Measurements from ENCODE around the gene PFAS. TPM values are rescaled to one million over a fixed set of nuclear protein-coding genes. Genes with fewer than 3 reads are reported as not detected.

PFAS gene
- 10 to 100 TPM in 9 of 10 donors, 1 to 10 TPM in 1; 9.6 to 17.9 (median 13.7) TPM for total RNA-seq
- 10 to 100 TPM in 1 of 2 donors, 1 to 10 TPM in 1; 8.6 to 11.2 TPM for polyA plus RNA-seq
- long read RNA-seq, donor 1, partial matches to known transcripts: 8 of 9 reads
- long read RNA-seq, donor 1, other reads (novel, unspliced or antisense): 1 of 9 reads
- long read RNA-seq, donor 2, partial matches to known transcripts: 5 of 7 reads
- long read RNA-seq, donor 2, other reads (novel, unspliced or antisense): 2 of 7 reads
- long read RNA-seq, donor 3, full-length matches to known transcripts: 1 of 47 reads
- long read RNA-seq, donor 3, partial matches to known transcripts: 43 of 47 reads
- long read RNA-seq, donor 3, other reads (novel, unspliced or antisense): 3 of 47 reads

- no peaks in the 10 kb centered on the region for H3K27me3 ChIP-seq
- no peak for TF ChIP-seq CTCF (IDR thresholded peaks at IDR 0.05)
- peaks cover 0 to 3% (median 0%) of the 10 kb centered on the region in 11 donors for H3K9me3 ChIP-seq
- DNase-seq (peak; percentile 95), ATAC-seq (peak; percentile 83 to 91 (median 85))
- H3K4me1 ChIP-seq: peaks cover 0 to 34% (median 12%) of the 10 kb centered on the region in 9 donors
- H3K4me3 ChIP-seq: peak within 1 kb of the TSS; percentile 57 to 87 (median 75)
- WGBS, 2 donors: 0% methylated on average over 58 of the region's 58 CpGs
- peak within 1 kb of the TSS; percentile 90 to 99 (median 94) for H3K27ac ChIP-seq
- H3K36me3 ChIP-seq: peaks cover 0 to 15% (median 0%) of the 10 kb centered on the region in 9 donors
- intact Hi-C loops (cut with DNase I): loop anchor here in 6 of 10 donors (1.0 to 5.0 kb wide), 8 partner anchors 26 to 133 kb away; partner anchors contain the start of genes RANGRF (in 1 of the 6), RPL26 (in 1 of the 6) and SLC25A35 (in 1 of the 6)
Measured at GRCh38 chr17:8248751-8249607, at the start of gene PFAS. TSS of gene PFAS (plus strand) at chr17:8249289. CDS start at chr17:8253938, 4,649 bp downstream.

- 86 to 88% methylated on average over 19 of the region's 19 CpGs for WGBS, 2 donors
- no peak overlapping the region for H3K27ac ChIP-seq
- H3K4me1 ChIP-seq: peaks cover under 1 to 14% (median 3%) of the 10 kb centered on the region in 9 donors
- no peak for DNase-seq
- no peak for TF ChIP-seq CTCF (IDR thresholded peaks at IDR 0.05)
- ATAC-seq: no peak
- H3K4me3 ChIP-seq: no peak overlapping the region
- peaks cover 0 to 18% (median 0%) of the 10 kb centered on the region in 9 donors for H3K36me3 ChIP-seq
- intact Hi-C loops (cut with DNase I): no loop called here
- H3K27me3 ChIP-seq: no peaks in the 10 kb centered on the region
- H3K9me3 ChIP-seq: no peaks in the 10 kb centered on the region
Measured at GRCh38 chr17:8204761-8205555, 44.1 kb upstream of the PFAS start.

GRCh38 chr17:8206536-8206935, 42.6 kb upstream of the PFAS start:
- H3K27ac ChIP-seq: no peak overlapping the region
- H3K9me3 ChIP-seq: no peaks in the 10 kb centered on the region
- no peak overlapping the region for H3K4me3 ChIP-seq
- DNase-seq (no peak), ATAC-seq (no peak)
- H3K4me1 ChIP-seq: peaks cover 3 to 28% (median 12%) of the 10 kb centered on the region in 9 donors
- H3K27me3 ChIP-seq: no peaks in the 10 kb centered on the region
- intact Hi-C loops (cut with DNase I): loop anchor here in 1 of 10 donors (1.0 kb wide), 1 partner anchor 9 kb away; no protein-coding TSS in a partner anchor
- whole genome bisulfite sequencing, 2 donors: 87 to 93% methylated on average over 12 of the region's 12 CpGs
- TF ChIP-seq CTCF (IDR thresholded peaks at IDR 0.05): no peak
- H3K36me3 ChIP-seq: peaks cover 0 to 18% (median 0%) of the 10 kb centered on the region in 9 donors

All from heart right ventricle (tissue), 16 donors.